MCF 10A (cell line): ENCODE results near the gene CAMKMT. TPM values are rescaled to one million over a fixed set of nuclear protein-coding genes. Genes with fewer than 3 reads are reported as not detected.
A peak's percentile ranks its signal among the peaks of the same experiment; 100 is the strongest.

ENCODE experiments used
- Bru-seq: library from RNA; stranded (reverse); fragments of 400-500 nt; gene quantifications from one replicate; lab custom pipeline; 2021; lab: Mats Ljungman, UMichigan
- BruChase-seq, 2 experiments: library from RNA; stranded (reverse); fragments of 400-500 nt; gene quantifications; one replicate each; lab custom pipeline; 2021; lab: Mats Ljungman, UMichigan
- BruUV-seq: library from RNA; stranded (reverse); fragments of 400-500 nt; replicated peaks from 2 replicates; lab custom pipeline; 2021; lab: Mats Ljungman, UMichigan
- CTCF ChIA-PET: fragments of 300-600 bp; sonication (Branson Sonifier 250); formaldehyde crosslinking; extraction: SDS; loops from one replicate; lab custom pipeline; 2021; ENCODE audit warnings: antibody characterized with exemption, inconsistent platforms; lab: Yijun Ruan, JAX
- POLR2A ChIA-PET: fragments of 300-600, 350-650 bp; sonication (Branson Sonifier 250); formaldehyde crosslinking; extraction: SDS; loops from one replicate; lab custom pipeline; 2020; ENCODE audit warnings: antibody characterized with exemption, inconsistent platforms; lab: Yijun Ruan, JAX
- DNase-seq: peaks from one replicate; pipeline ENCODE4 v3.0.0-alpha.2; 2018; ENCODE audit not compliant: unreplicated experiment
- H3K27ac Mint-ChIP-seq: one replicate; pipeline ENCODE4 v1.8.0; 2022; ENCODE audit warnings: mild to moderate bottlenecking, low read depth, mixed read lengths; ENCODE audit not compliant: unreplicated experiment
- H3K27me3 Mint-ChIP-seq: one replicate; pipeline ENCODE4 v1.8.0; 2022; ENCODE audit warnings: mixed read lengths; ENCODE audit not compliant: insufficient read depth, unreplicated experiment
- H3K36me3 Mint-ChIP-seq: one replicate; pipeline ENCODE4 v1.8.0; 2022; ENCODE audit warnings: mild to moderate bottlenecking, moderate library complexity, mixed read lengths; ENCODE audit not compliant: insufficient read depth, unreplicated experiment
- H3K4me1 Mint-ChIP-seq: one replicate; pipeline ENCODE4 v1.8.0; 2022; ENCODE audit warnings: mixed read lengths; ENCODE audit not compliant: insufficient read depth, unreplicated experiment
- H3K4me3 Mint-ChIP-seq: one replicate; pipeline ENCODE4 v1.8.0; 2022; ENCODE audit warnings: mild to moderate bottlenecking, moderate library complexity, mixed read lengths; ENCODE audit not compliant: unreplicated experiment
- H3K9me3 Mint-ChIP-seq: one replicate; pipeline ENCODE4 v1.8.0; 2022; ENCODE audit warnings: mixed read lengths; ENCODE audit not compliant: unreplicated experiment
- intact Hi-C: fragments of 100-400 bp; cut with micrococcal nuclease; formaldehyde crosslinking; loops from 2 replicates; pipeline ENCODE4 v1.14.1; 2022
- long read RNA-seq: library from polyadenylated mRNA; stranded (forward); transcript quantifications from one replicate; pipeline ENCODE4 v2.0.0, GENCODE V29; 2022
- total RNA-seq: library from RNA; stranded (reverse); gene quantifications from 2 replicates; pipeline ENCODE4 v1.2.3, GENCODE V29; 2022
- TF ChIP-seq, protein P1 (sequence below): fragments of 200-600 bp; IDR thresholded peaks from one replicate; pipeline ENCODE4 v1.8.0; 2022; ENCODE audit warnings: antibody characterized with exemption, mild to moderate bottlenecking; ENCODE audit not compliant: unreplicated experiment

CAMKMT gene
- 9.9 and 14.4 TPM in 2 replicates for total RNA-seq
- Bru-seq, nascent RNA = percentile 67 among the genes with signal in this experiment
- percentile 65 among the genes with signal in this experiment for BruChase-seq, experiment 1, labeled RNA remaining after a 6-hour chase
- BruChase-seq, experiment 2, labeled RNA remaining after a 2-hour chase = percentile 72 among the genes with signal in this experiment
- long read RNA-seq, partial matches to known transcripts = 0 of 4 reads
- long read RNA-seq, other reads (novel, unspliced or antisense) = 4 of 4 reads

GRCh38 chr2:44361330-44362206 is at the start of gene CAMKMT, which contains the start of gene PREPL:
Gene CAMKMT, plus strand, starts transcription at chr2:44361947.
Gene PREPL, minus strand, starts transcription at chr2:44361494. Its CDS starts 15,152 bp downstream, at chr2:44346342.
- POLR2A ChIA-PET = interaction anchor here (0.5 to 4.9 kb wide), 39 partner anchors 8 to 1253 kb away, joined by 3 to 48 read pairs (median 4); partner anchors contain the start of genes LRPPRC, PPM1B and THADA
- intact Hi-C loops = no loop called here
- Mint-ChIP-seq H3K9me3 (no peaks in the 10 kb centered on the region), H3K27me3 (no peaks in the 10 kb centered on the region), H3K36me3 (peaks cover 6% of the 10 kb centered on the region), H3K4me1 (peaks cover 19% of the 10 kb centered on the region), H3K27ac (peak within 1 kb of the TSS; percentile 99), H3K4me3 (peak within 1 kb of the TSS; percentile 84)
- TF ChIP-seq, protein P1, sequence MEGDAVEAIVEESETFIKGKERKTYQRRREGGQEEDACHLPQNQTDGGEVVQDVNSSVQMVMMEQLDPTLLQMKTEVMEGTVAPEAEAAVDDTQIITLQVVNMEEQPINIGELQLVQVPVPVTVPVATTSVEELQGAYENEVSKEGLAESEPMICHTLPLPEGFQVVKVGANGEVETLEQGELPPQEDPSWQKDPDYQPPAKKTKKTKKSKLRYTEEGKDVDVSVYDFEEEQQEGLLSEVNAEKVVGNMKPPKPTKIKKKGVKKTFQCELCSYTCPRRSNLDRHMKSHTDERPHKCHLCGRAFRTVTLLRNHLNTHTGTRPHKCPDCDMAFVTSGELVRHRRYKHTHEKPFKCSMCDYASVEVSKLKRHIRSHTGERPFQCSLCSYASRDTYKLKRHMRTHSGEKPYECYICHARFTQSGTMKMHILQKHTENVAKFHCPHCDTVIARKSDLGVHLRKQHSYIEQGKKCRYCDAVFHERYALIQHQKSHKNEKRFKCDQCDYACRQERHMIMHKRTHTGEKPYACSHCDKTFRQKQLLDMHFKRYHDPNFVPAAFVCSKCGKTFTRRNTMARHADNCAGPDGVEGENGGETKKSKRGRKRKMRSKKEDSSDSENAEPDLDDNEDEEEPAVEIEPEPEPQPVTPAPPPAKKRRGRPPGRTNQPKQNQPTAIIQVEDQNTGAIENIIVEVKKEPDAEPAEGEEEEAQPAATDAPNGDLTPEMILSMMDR = no peak
- DNase-seq = peak; percentile 97
- CTCF ChIA-PET = interaction anchor here (0.6 to 1.7 kb wide), 8 partner anchors 18 to 822 kb away, joined by 3 to 8 read pairs (median 3); no protein-coding TSS in a partner anchor
- no TSS peak for BruUV-seq

GRCh38 chr2:44314362-44314761 is 47.4 kb upstream of the CAMKMT start:
- BruUV-seq = no TSS peak
- H3K9me3 Mint-ChIP-seq = peaks cover 9% of the 10 kb centered on the region
- TF ChIP-seq, protein P1 = no peak
- no peak for DNase-seq
- H3K4me3 Mint-ChIP-seq = no peak overlapping the region
- intact Hi-C loops = no loop called here
- H3K36me3 Mint-ChIP-seq = peaks cover 75% of the 10 kb centered on the region
- no peak overlapping the region for H3K27ac Mint-ChIP-seq
- ChIA-PET POLR2A (interaction anchor here (1.5 kb wide), 1 partner anchor 10 kb away, joined by 3 read pairs; no protein-coding TSS in a partner anchor), CTCF (no interaction called here)
- H3K27me3 Mint-ChIP-seq = no peaks in the 10 kb centered on the region
- no peaks in the 10 kb centered on the region for H3K4me1 Mint-ChIP-seq

GRCh38 chr2:44315945-44316344 is 45.8 kb upstream of the CAMKMT start:
- Mint-ChIP-seq H3K27me3 (no peaks in the 10 kb centered on the region), H3K36me3 (peaks cover 85% of the 10 kb centered on the region), H3K4me3 (no peak overlapping the region), H3K27ac (no peak overlapping the region), H3K9me3 (peaks cover 8% of the 10 kb centered on the region), H3K4me1 (no peaks in the 10 kb centered on the region)
- TF ChIP-seq, protein P1 = no peak
- POLR2A ChIA-PET = interaction anchor here (0.7 kb wide), 1 partner anchor 10 kb away, joined by 3 read pairs; no protein-coding TSS in a partner anchor
- CTCF ChIA-PET = interaction anchor here (1.0 kb wide), 1 partner anchor 229 kb away, joined by 3 read pairs; no protein-coding TSS in a partner anchor
- BruUV-seq = no TSS peak
- DNase-seq = no peak
- intact Hi-C loops = no loop called here
